Liver (tissue), 3 donors: ENCODE data around the gene DNAH7.

ENCODE experiments used
- CTCF ChIP-seq: fragments of 150-350 bp; IDR thresholded peaks from 2 replicates; pipeline ENCODE4 v1.5.1; 2017; ENCODE audit warnings: improper control_type of control experiment, low read depth, low read length; ENCODE audit not compliant: missing input control
- EGR1 ChIP-seq, 2 donors: IDR thresholded peaks; 2 replicates each; pipeline ENCODE4 v1.6.1; 2016 to 2018; ENCODE audit warnings: antibody characterized with exemption in 2 of 2, low read depth in 2 of 2
- FOXA1 ChIP-seq: IDR thresholded peaks from 2 replicates; pipeline ENCODE4 v1.6.1; 2016; ENCODE audit warnings: antibody characterized with exemption
- HNF4A ChIP-seq, 2 donors: conservative IDR thresholded peaks; 2 replicates each; pipeline ENCODE4 v1.6.1; 2016; ENCODE audit warnings: antibody characterized with exemption in 2 of 2, mild to moderate bottlenecking in 2 of 2
- JUND ChIP-seq, 2 donors: IDR thresholded peaks; 2 replicates each; pipeline ENCODE4 v1.6.1; 2016; ENCODE audit warnings: antibody characterized with exemption in 2 of 2
- MAX ChIP-seq: IDR thresholded peaks from 2 replicates; pipeline ENCODE4 v1.6.1; 2016; ENCODE audit warnings: antibody characterized with exemption
- RAD21 ChIP-seq, 2 donors: IDR thresholded peaks; 2 replicates each; pipeline ENCODE4 v1.6.1; 2016; ENCODE audit warnings: antibody characterized with exemption in 2 of 2, mild to moderate bottlenecking in 2 of 2
- RXRA ChIP-seq, 2 donors: IDR thresholded peaks; 2 replicates each; pipeline ENCODE4 v1.6.1; 2017 to 2018; ENCODE audit warnings: antibody characterized with exemption in 2 of 2, mild to moderate bottlenecking in 1 of 2
- SP1 ChIP-seq: IDR thresholded peaks from 2 replicates; pipeline ENCODE4 v1.6.1; 2018; ENCODE audit warnings: antibody characterized with exemption, mild to moderate bottlenecking
- YY1 ChIP-seq: IDR thresholded peaks from 2 replicates; pipeline ENCODE4 v1.6.1; 2016; ENCODE audit warnings: antibody characterized with exemption, mild to moderate bottlenecking
- donor health status: healthy.
- donor health status: healthy.

DNA sequence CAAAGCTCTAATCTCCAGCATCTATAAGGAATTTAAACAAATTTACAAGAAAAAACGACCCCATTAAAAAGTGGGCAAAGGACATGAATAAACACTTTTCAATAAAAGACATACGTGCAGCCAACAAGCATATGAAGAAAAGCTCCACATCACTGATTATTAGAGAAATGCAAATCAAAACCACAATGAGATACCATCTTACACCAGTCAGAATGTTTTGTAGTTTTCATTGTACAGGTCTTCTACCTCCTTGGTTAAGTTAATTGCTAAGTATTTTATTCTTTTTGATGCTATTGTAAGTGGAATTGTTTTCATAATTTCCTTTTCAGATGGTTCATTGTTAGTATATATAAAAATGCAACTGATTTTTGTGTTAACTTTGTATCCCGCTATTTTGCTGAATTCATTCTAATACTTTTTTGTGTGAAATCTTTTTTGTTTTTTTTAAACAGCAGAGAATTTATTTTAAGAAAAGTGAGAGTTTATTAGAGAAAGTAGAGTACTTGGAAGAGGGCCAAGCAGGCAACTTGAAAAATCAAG, 370.9 kb downstream of the DNAH7 start:
- TF ChIP-seq CTCF, result no peak
- TF ChIP-seq HNF4A (conservative IDR thresholded peaks at IDR 0.05), result no peak
- no peak for TF ChIP-seq SP1
- no peak for TF ChIP-seq JUND (IDR thresholded peaks at IDR 0.05)
- no peak for TF ChIP-seq MAX
- TF ChIP-seq RAD21 (IDR thresholded peaks at IDR 0.05), result no peak
- TF ChIP-seq YY1, result no peak
- no peak for TF ChIP-seq FOXA1
- TF ChIP-seq RXRA (IDR thresholded peaks at IDR 0.05), result no peak
- TF ChIP-seq EGR1 (IDR thresholded peaks at IDR 0.05; ENCODE audit: low read depth in 2 of 2), result no peak
